Measurements from ENCODE around the gene MMS22L. TPM values are rescaled to one million over a fixed set of nuclear protein-coding genes. Genes with fewer than 3 reads are reported as not detected.

Gene MMS22L
- total and polyA plus RNA-seq, 2 of the 13 experiments (the other 11 are each of a cell fraction or from before 2014, with no cell fraction given), result 6.2 to 32.9 TPM

DNA sequence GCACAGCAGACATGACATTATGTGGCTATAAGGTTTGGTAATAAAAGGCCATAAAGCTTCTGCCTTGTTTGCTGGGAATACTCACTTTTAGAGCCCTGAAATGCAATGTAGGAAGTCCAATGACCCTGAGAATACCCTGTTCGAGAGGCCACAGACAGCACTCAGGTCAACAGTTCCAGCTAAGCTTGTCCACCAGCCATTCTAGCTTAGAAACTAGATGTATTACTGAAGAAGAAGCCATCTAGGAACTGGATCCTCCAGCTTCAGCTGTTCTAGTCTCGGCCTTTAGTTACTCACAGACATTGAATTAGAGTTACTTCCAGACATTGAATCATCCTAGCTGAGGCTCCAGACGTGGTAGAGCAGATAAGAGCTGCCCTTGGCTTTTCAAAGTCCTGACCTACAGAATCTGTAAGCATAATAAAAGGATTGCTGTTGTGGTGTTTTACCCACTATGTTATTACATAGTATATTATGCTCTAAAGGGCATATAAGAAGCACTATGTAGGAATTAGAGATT, 84.9 kb downstream of the MMS22L start:
- Histone ChIP-seq H3K4me2 (ENCODE audit: low read depth, low read length) (no peak overlapping the region), H2AFZ (ENCODE audit: low read length) (no peak overlapping the region), H3K27me3 (ENCODE audit: control insufficient read depth in 1 of 2, insufficient read depth in 2 of 2, low read length in 2 of 2) (no peaks in the 10 kb centered on the region), H3K9ac (ENCODE audit: insufficient read depth, low read depth, low read length) (no peak overlapping the region), H3K9me3 (ENCODE audit: low read length) (no peaks in the 10 kb centered on the region), H3K27ac (ENCODE audit: extremely low read length, insufficient read depth, low read length) (no peak overlapping the region), H3K36me3 (replicated peaks in 1 of 2; ENCODE audit: control insufficient read depth in 1 of 2, insufficient read depth in 2 of 2, low read length in 2 of 2) (peaks cover 0 to 3% of the 10 kb centered on the region in 2 experiments; a peak in 1 of 5 replicates), H4K20me1 (ENCODE audit: insufficient read depth, low read length) (no peaks in the 10 kb centered on the region), H3K4me1 (ENCODE audit: insufficient read depth, low read length) (no peaks in the 10 kb centered on the region), H3K4me3 (replicated peaks in 1 of 3; ENCODE audit: insufficient read depth in 1 of 3, low read depth in 2 of 3, low read length in 3 of 3) (no peak overlapping the region), H3K79me2 (ENCODE audit: insufficient read depth, low read length) (no peaks in the 10 kb centered on the region)
- ATAC-seq (no peak), DNase-seq (ENCODE audit: low spot score) (no peak), FAIRE-seq (no peak)
- POLR2A ChIA-PET, result no interaction called here
- intact Hi-C loops (cut with micrococcal nuclease; ENCODE audit: unreplicated experiment) (no loop called here), in situ Hi-C loops (cut with HindIII; ENCODE audit: extremely low pct_ligation_motif_present, low pct_unique_long_range_greater_than_20kb) (no loop called here)
- BruUV-seq (replicated peaks), result no TSS peak
- 100% methylated on average over 3 of the region's 3 CpGs for WGBS (ENCODE audit: low lambda C conversion rate)
- CTCF ChIA-PET (ENCODE audit: low intra/inter-chr PET ratio, low total read pairs), result no interaction called here
- TF ChIP-seq ZSCAN29 (CRISPR knock-in tag; conservative IDR thresholded peaks at IDR 0.05) (no peak), FLYWCH1 (CRISPR knock-in tag; IDR thresholded peaks at IDR 0.05) (no peak), CEBPB (IDR thresholded peaks at IDR 0.05; ENCODE audit: borderline replicate concordance, low read depth, low read length) (no peak), TCF7 (IDR thresholded peaks at IDR 0.05; ENCODE audit: low read depth) (no peak), ZNF30 (CRISPR knock-in tag; IDR thresholded peaks at IDR 0.05) (no peak), TARDBP (CRISPR knock-in tag; IDR thresholded peaks at IDR 0.05) (no peak), ZNF672 (CRISPR knock-in tag; IDR thresholded peaks at IDR 0.05) (no peak), LCORL (IDR thresholded peaks at IDR 0.05) (no peak), LCORL (CRISPR knock-in tag; IDR thresholded peaks at IDR 0.05) (no peak)
- TF ChIP-seq, protein P1, sequence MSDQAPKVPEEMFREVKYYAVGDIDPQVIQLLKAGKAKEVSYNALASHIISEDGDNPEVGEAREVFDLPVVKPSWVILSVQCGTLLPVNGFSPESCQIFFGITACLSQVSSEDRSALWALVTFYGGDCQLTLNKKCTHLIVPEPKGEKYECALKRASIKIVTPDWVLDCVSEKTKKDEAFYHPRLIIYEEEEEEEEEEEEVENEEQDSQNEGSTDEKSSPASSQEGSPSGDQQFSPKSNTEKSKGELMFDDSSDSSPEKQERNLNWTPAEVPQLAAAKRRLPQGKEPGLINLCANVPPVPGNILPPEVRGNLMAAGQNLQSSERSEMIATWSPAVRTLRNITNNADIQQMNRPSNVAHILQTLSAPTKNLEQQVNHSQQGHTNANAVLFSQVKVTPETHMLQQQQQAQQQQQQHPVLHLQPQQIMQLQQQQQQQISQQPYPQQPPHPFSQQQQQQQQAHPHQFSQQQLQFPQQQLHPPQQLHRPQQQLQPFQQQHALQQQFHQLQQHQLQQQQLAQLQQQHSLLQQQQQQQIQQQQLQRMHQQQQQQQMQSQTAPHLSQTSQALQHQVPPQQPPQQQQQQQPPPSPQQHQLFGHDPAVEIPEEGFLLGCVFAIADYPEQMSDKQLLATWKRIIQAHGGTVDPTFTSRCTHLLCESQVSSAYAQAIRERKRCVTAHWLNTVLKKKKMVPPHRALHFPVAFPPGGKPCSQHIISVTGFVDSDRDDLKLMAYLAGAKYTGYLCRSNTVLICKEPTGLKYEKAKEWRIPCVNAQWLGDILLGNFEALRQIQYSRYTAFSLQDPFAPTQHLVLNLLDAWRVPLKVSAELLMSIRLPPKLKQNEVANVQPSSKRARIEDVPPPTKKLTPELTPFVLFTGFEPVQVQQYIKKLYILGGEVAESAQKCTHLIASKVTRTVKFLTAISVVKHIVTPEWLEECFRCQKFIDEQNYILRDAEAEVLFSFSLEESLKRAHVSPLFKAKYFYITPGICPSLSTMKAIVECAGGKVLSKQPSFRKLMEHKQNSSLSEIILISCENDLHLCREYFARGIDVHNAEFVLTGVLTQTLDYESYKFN (CRISPR knock-in tag; conservative IDR thresholded peaks at IDR 0.05), result no peak
- TF ChIP-seq, protein P2, sequence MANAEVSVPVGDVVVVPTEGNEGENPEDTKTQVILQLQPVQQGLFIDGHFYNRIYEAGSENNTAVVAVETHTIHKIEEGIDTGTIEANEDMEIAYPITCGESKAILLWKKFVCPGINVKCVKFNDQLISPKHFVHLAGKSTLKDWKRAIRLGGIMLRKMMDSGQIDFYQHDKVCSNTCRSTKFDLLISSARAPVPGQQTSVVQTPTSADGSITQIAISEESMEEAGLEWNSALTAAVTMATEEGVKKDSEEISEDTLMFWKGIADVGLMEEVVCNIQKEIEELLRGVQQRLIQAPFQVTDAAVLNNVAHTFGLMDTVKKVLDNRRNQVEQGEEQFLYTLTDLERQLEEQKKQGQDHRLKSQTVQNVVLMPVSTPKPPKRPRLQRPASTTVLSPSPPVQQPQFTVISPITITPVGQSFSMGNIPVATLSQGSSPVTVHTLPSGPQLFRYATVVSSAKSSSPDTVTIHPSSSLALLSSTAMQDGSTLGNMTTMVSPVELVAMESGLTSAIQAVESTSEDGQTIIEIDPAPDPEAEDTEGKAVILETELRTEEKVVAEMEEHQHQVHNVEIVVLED (CRISPR knock-in tag; IDR thresholded peaks at IDR 0.05; ENCODE audit: borderline replicate concordance), result no peak
- TF ChIP-seq, protein P3, sequence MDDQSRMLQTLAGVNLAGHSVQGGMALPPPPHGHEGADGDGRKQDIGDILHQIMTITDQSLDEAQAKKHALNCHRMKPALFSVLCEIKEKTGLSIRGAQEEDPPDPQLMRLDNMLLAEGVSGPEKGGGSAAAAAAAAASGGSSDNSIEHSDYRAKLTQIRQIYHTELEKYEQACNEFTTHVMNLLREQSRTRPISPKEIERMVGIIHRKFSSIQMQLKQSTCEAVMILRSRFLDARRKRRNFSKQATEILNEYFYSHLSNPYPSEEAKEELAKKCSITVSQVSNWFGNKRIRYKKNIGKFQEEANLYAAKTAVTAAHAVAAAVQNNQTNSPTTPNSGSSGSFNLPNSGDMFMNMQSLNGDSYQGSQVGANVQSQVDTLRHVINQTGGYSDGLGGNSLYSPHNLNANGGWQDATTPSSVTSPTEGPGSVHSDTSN (CRISPR knock-in tag; IDR thresholded peaks at IDR 0.05; ENCODE audit: borderline replicate concordance), result no peak
- TF ChIP-seq, protein P4, sequence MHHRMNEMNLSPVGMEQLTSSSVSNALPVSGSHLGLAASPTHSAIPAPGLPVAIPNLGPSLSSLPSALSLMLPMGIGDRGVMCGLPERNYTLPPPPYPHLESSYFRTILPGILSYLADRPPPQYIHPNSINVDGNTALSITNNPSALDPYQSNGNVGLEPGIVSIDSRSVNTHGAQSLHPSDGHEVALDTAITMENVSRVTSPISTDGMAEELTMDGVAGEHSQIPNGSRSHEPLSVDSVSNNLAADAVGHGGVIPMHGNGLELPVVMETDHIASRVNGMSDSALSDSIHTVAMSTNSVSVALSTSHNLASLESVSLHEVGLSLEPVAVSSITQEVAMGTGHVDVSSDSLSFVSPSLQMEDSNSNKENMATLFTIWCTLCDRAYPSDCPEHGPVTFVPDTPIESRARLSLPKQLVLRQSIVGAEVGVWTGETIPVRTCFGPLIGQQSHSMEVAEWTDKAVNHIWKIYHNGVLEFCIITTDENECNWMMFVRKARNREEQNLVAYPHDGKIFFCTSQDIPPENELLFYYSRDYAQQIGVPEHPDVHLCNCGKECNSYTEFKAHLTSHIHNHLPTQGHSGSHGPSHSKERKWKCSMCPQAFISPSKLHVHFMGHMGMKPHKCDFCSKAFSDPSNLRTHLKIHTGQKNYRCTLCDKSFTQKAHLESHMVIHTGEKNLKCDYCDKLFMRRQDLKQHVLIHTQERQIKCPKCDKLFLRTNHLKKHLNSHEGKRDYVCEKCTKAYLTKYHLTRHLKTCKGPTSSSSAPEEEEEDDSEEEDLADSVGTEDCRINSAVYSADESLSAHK (CRISPR knock-in tag; IDR thresholded peaks at IDR 0.05; ENCODE audit: borderline replicate concordance), result no peak

Measured in HepG2 (cell line).